ENCODE results near the gene XXYLT1. TPM values are rescaled to one million over a fixed set of nuclear protein-coding genes. Genes with fewer than 3 reads are reported as not detected.

The XXYLT1 gene
- total RNA-seq, 1 donor from 2014 or later: 16.4 TPM

- Histone ChIP-seq H3K27me3 (no peaks in the 10 kb centered on the region), H2AFZ (replicated peaks) (no peak overlapping the region), H3K4me3 (no peak overlapping the region), H3K9me3 (ENCODE audit: low read depth) (no peaks in the 10 kb centered on the region), H3K4me1 (peaks cover 35% of the 10 kb centered on the region), H3K79me2 (ENCODE audit: low read depth) (no peaks in the 10 kb centered on the region), H3F3A (ENCODE audit: low read depth) (peaks cover 29% of the 10 kb centered on the region), H3K36me3 (no peaks in the 10 kb centered on the region), H3K27ac (no peak overlapping the region), H3K9ac (no peak overlapping the region), H3K4me2 (no peak overlapping the region), H4K20me1 (ENCODE audit: low read depth) (peaks cover 15% of the 10 kb centered on the region)
- TF ChIP-seq EZH2 (IDR thresholded peaks at IDR 0.05) (no peak), EZH2phosphoT487 (IDR thresholded peaks at IDR 0.05) (no peak), CTCF (IDR thresholded peaks at IDR 0.05) (no peak)
- peak overlapping the region; percentile 15 for H3K27ac Mint-ChIP-seq
- no peaks in the 10 kb centered on the region for H3K9me3 Mint-ChIP-seq
- peaks cover 3% of the 10 kb centered on the region for H3K27me3 Mint-ChIP-seq (ENCODE audit: insufficient read depth, low read depth)
- no peak for DNase-seq (ENCODE audit: low spot score)
- H3K4me3 Mint-ChIP-seq: no peak overlapping the region
- peaks cover 58% of the 10 kb centered on the region for H3K4me1 Mint-ChIP-seq
- H3K36me3 Mint-ChIP-seq: peaks cover 2% of the 10 kb centered on the region
These were observed 122.4 kb downstream of the XXYLT1 start for GRCh38 chr3:195148549-195148948.

GRCh38 chr3:195147649-195148080 lies 123.3 kb downstream of the XXYLT1 start:
- Histone ChIP-seq H3K4me2 (no peak overlapping the region), H3K9ac (no peak overlapping the region), H3K4me3 (no peak overlapping the region), H4K20me1 (ENCODE audit: low read depth) (peaks cover 7% of the 10 kb centered on the region), H2AFZ (replicated peaks) (no peak overlapping the region), H3K9me3 (ENCODE audit: low read depth) (no peaks in the 10 kb centered on the region), H3K4me1 (peaks cover 26% of the 10 kb centered on the region), H3K27me3 (no peaks in the 10 kb centered on the region), H3K27ac (no peak overlapping the region), H3F3A (ENCODE audit: low read depth) (peaks cover 20% of the 10 kb centered on the region), H3K36me3 (no peaks in the 10 kb centered on the region), H3K79me2 (ENCODE audit: low read depth) (no peaks in the 10 kb centered on the region)
- H3K27ac Mint-ChIP-seq: peak overlapping the region; percentile 9
- DNase-seq (ENCODE audit: low spot score): no peak
- no peak overlapping the region for H3K4me3 Mint-ChIP-seq
- peaks cover 49% of the 10 kb centered on the region for H3K4me1 Mint-ChIP-seq
- TF ChIP-seq EZH2 (IDR thresholded peaks at IDR 0.05): no peak
- TF ChIP-seq EZH2phosphoT487 (IDR thresholded peaks at IDR 0.05): no peak
- no peak for TF ChIP-seq CTCF (IDR thresholded peaks at IDR 0.05)
- peaks cover 3% of the 10 kb centered on the region for H3K27me3 Mint-ChIP-seq (ENCODE audit: insufficient read depth, low read depth)
- peaks cover 2% of the 10 kb centered on the region for H3K9me3 Mint-ChIP-seq
- peaks cover 5% of the 10 kb centered on the region for H3K36me3 Mint-ChIP-seq

GRCh38 chr3:195146131-195146530 lies 124.8 kb downstream of the XXYLT1 start:
- no peaks in the 10 kb centered on the region for H3K9me3 ChIP-seq (ENCODE audit: low read depth)
- TF ChIP-seq CTCF (IDR thresholded peaks at IDR 0.05) (no peak), EZH2phosphoT487 (IDR thresholded peaks at IDR 0.05) (no peak), EZH2 (IDR thresholded peaks at IDR 0.05) (no peak)
- Mint-ChIP-seq H3K27ac (no peak overlapping the region), H3K27me3 (ENCODE audit: insufficient read depth, low read depth) (peaks cover 3% of the 10 kb centered on the region), H3K4me1 (peaks cover 37% of the 10 kb centered on the region), H3K9me3 (peaks cover 8% of the 10 kb centered on the region), H3K4me3 (no peak overlapping the region), H3K36me3 (peaks cover 16% of the 10 kb centered on the region)
- H3K4me2 ChIP-seq: no peak overlapping the region
- peaks cover 10% of the 10 kb centered on the region for H3F3A ChIP-seq (ENCODE audit: low read depth)
- H3K27me3 ChIP-seq: no peaks in the 10 kb centered on the region
- H3K27ac ChIP-seq: no peak overlapping the region
- H3K79me2 ChIP-seq (ENCODE audit: low read depth): no peaks in the 10 kb centered on the region
- no peak overlapping the region for H2AFZ ChIP-seq (replicated peaks)
- no peak for DNase-seq (ENCODE audit: low spot score)
- H3K4me1 ChIP-seq: peaks cover 10% of the 10 kb centered on the region
- no peaks in the 10 kb centered on the region for H4K20me1 ChIP-seq (ENCODE audit: low read depth)
- H3K4me3 ChIP-seq: no peak overlapping the region
- H3K9ac ChIP-seq: no peak overlapping the region
- H3K36me3 ChIP-seq: no peaks in the 10 kb centered on the region
